SK-N-SH treated with all-trans-retinoic acid at 6 μM for 48 hours (cell line): ENCODE results near the gene SPOP.

ENCODE experiments used
- ARNTL ChIP-seq: fragments of 450-650 bp; formaldehyde crosslinking; IDR thresholded peaks from 2 replicates; pipeline ENCODE4 v1.5.0; 2020; ENCODE audit warnings: low read depth, mild to moderate bottlenecking, moderate library complexity, borderline replicate concordance
- POU6F1 ChIP-seq: fragments of 250-450 bp; sonication (Bioruptor Pico); IDR thresholded peaks from 2 replicates; pipeline ENCODE4 v1.8.0; 2021; ENCODE audit warnings: low read depth, mild to moderate bottlenecking, moderate library complexity, borderline replicate concordance
- RARB ChIP-seq: fragments of 250-450 bp; sonication (Bioruptor Pico); IDR thresholded peaks from 2 replicates; pipeline ENCODE4 v1.8.0; 2021; ENCODE audit warnings: mild to moderate bottlenecking, moderate library complexity

DNA sequence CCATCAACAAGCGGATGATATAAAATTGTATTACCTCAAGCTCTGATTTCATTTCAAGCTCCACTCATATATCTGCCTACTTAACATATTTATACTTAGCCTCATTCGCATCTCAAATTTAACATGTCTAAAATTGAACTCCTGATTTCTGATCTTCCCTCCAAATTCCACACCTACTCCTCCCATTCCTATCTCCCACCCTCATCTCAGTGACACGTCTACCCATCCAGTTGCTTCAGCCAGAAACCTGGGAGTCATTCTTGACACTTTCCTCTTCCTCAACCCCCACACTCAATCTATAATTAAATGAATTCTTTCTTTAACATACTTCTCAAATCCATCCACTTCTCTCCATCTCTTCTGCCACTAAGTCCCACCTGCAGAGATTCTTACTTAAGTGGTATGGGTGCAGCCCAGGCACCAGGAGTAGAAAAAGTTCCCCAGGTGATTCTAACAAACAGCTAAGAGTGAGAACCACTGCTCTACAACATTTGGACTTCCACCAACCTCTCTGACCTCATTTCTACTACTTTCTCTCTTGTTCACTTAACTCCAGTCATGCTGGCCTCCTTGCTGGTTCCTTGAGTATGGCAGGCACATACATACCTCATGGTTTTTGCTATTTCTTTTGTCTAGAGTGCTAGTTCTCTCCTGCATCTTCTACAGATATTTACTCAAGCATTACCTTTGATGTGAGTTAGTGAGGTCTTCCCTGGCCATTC lies 18.1 kb downstream of the SPOP start:
- TF ChIP-seq POU6F1 (no peak), RARB (CRISPR knock-in tag) (no peak), ARNTL (CRISPR knock-in tag) (no peak)
